ENCODE results near the gene GPR179. TPM values are rescaled to one million over a fixed set of nuclear protein-coding genes. Genes with fewer than 3 reads are reported as not detected.

GPR179 gene
- polyA plus RNA-seq, 1 donor from 2014 or later: not detected

- H3K27me3 ChIP-seq (ENCODE audit: insufficient read depth, low read depth, low read length): no peaks in the 10 kb centered on the region
- no peaks in the 10 kb centered on the region for H3K36me3 ChIP-seq (ENCODE audit: insufficient read depth, low read length)
- H3K9ac ChIP-seq (ENCODE audit: low read length): no peak overlapping the region
- no peak overlapping the region for H3K4me3 ChIP-seq (ENCODE audit: low read length)
- peak overlapping the region; percentile 12 for H3K27ac ChIP-seq (ENCODE audit: low read length)
- H3K4me2 ChIP-seq (ENCODE audit: low read length): no peak overlapping the region
- H2AFZ ChIP-seq (ENCODE audit: low read depth, low read length): no peak overlapping the region
- H3K9me3 ChIP-seq (ENCODE audit: low read length): no peaks in the 10 kb centered on the region
- H4K20me1 ChIP-seq (ENCODE audit: insufficient read depth): no peaks in the 10 kb centered on the region
- H3K79me2 ChIP-seq (replicated peaks; ENCODE audit: insufficient read depth, low read length): no peaks in the 10 kb centered on the region
- H3K9me2 ChIP-seq (ENCODE audit: insufficient read depth, low read length): no peaks in the 10 kb centered on the region
- TF ChIP-seq SMC3 (conservative IDR thresholded peaks at IDR 0.05; ENCODE audit: poor library complexity): no peak
- no peak for TF ChIP-seq MXI1 (conservative IDR thresholded peaks at IDR 0.05; ENCODE audit: poor library complexity, severe bottlenecking)
- TF ChIP-seq REST (IDR thresholded peaks at IDR 0.05; ENCODE audit: borderline replicate concordance): no peak
- TF ChIP-seq POLR2AphosphoS5 (IDR thresholded peaks at IDR 0.05): no peak
- no peak for TF ChIP-seq RAD21 (conservative IDR thresholded peaks at IDR 0.05)
- no peak for TF ChIP-seq CTCF (IDR thresholded peaks at IDR 0.05; ENCODE audit: poor library complexity, severe bottlenecking)
- no peak for TF ChIP-seq EZH2 (IDR thresholded peaks at IDR 0.05; ENCODE audit: borderline replicate concordance, insufficient read depth, low read length, poor library complexity, severe bottlenecking)
- TF ChIP-seq TAF1 (IDR thresholded peaks at IDR 0.05; ENCODE audit: low read depth): no peak
- H3F3A ChIP-seq (ENCODE audit: insufficient read depth, low read length, poor library complexity, severe bottlenecking): no peaks in the 10 kb centered on the region
These were observed 19.0 kb downstream of the GPR179 start for GRCh38 chr17:38324772-38325171.

GRCh38 chr17:38324141-38324697 is 19.5 kb downstream of the GPR179 start:
- no peaks in the 10 kb centered on the region for H3K79me2 ChIP-seq (replicated peaks; ENCODE audit: insufficient read depth, low read length)
- H3K4me3 ChIP-seq (ENCODE audit: low read length): no peak overlapping the region
- H3K9ac ChIP-seq (ENCODE audit: low read length): no peak overlapping the region
- H3K9me2 ChIP-seq (ENCODE audit: insufficient read depth, low read length): no peaks in the 10 kb centered on the region
- no peaks in the 10 kb centered on the region for H3K27me3 ChIP-seq (ENCODE audit: insufficient read depth, low read depth, low read length)
- H3F3A ChIP-seq (ENCODE audit: insufficient read depth, low read length, poor library complexity, severe bottlenecking): no peaks in the 10 kb centered on the region
- H3K36me3 ChIP-seq (ENCODE audit: insufficient read depth, low read length): no peaks in the 10 kb centered on the region
- H2AFZ ChIP-seq (ENCODE audit: low read depth, low read length): no peak overlapping the region
- no peak for TF ChIP-seq POLR2AphosphoS5 (IDR thresholded peaks at IDR 0.05)
- TF ChIP-seq EP300 (conservative IDR thresholded peaks at IDR 0.05; ENCODE audit: poor library complexity, severe bottlenecking): no peak
- no peak for TF ChIP-seq REST (IDR thresholded peaks at IDR 0.05; ENCODE audit: borderline replicate concordance)
- no peak for TF ChIP-seq MXI1 (conservative IDR thresholded peaks at IDR 0.05; ENCODE audit: poor library complexity, severe bottlenecking)
- no peak for TF ChIP-seq SMC3 (conservative IDR thresholded peaks at IDR 0.05; ENCODE audit: poor library complexity)
- TF ChIP-seq EZH2 (IDR thresholded peaks at IDR 0.05; ENCODE audit: borderline replicate concordance, insufficient read depth, low read length, poor library complexity, severe bottlenecking): no peak
- TF ChIP-seq RAD21 (conservative IDR thresholded peaks at IDR 0.05): no peak
- TF ChIP-seq TAF1 (IDR thresholded peaks at IDR 0.05; ENCODE audit: low read depth): no peak
- TF ChIP-seq CTCF (IDR thresholded peaks at IDR 0.05; ENCODE audit: poor library complexity, severe bottlenecking): no peak
- no peaks in the 10 kb centered on the region for H4K20me1 ChIP-seq (ENCODE audit: insufficient read depth)
- H3K4me2 ChIP-seq (ENCODE audit: low read length): no peak overlapping the region
- H3K27ac ChIP-seq (ENCODE audit: low read length): no peak overlapping the region
- no peaks in the 10 kb centered on the region for H3K9me3 ChIP-seq (ENCODE audit: low read length)
